ENCODE measurements around the gene SOCS6. TPM values are rescaled to one million over a fixed set of nuclear protein-coding genes. Genes with fewer than 3 reads are reported as not detected.

SOCS6 gene
- total and polyA plus RNA-seq, 4 donors = 5.5 to 30.1 (median 8.7) TPM

GRCh38 chr18:70256994-70257393 is 31.9 kb upstream of the SOCS6 start:
- no peaks in the 10 kb centered on the region for H3K27me3 ChIP-seq (ENCODE audit: control insufficient read depth in 4 of 4, insufficient read depth in 4 of 4, low read length in 3 of 4)
- no peaks in the 10 kb centered on the region for H3K4me1 ChIP-seq (ENCODE audit: control insufficient read depth in 4 of 4, insufficient read depth in 4 of 4, low read length in 3 of 4)
- TF ChIP-seq MAX (IDR thresholded peaks at IDR 0.05) = no peak
- no peak for TF ChIP-seq CTCF (IDR thresholded peaks at IDR 0.05; ENCODE audit: low read depth, low read length, missing input control)
- TF ChIP-seq HNF4A (conservative IDR thresholded peaks at IDR 0.05) = no peak
- no peak for TF ChIP-seq EGR1 (IDR thresholded peaks at IDR 0.05; ENCODE audit: low read depth in 2 of 2)
- no peak for TF ChIP-seq HNF4G (IDR thresholded peaks at IDR 0.05)
- no peak for TF ChIP-seq FOXA2 (IDR thresholded peaks at IDR 0.05)
- TF ChIP-seq FOXA1 (IDR thresholded peaks at IDR 0.05) = no peak
- no peak for TF ChIP-seq NR2F2 (IDR thresholded peaks at IDR 0.05)
- TF ChIP-seq TAF1 (conservative IDR thresholded peaks at IDR 0.05) = no peak
- TF ChIP-seq GABPA (IDR thresholded peaks at IDR 0.05 in 1 of 2, conservative IDR thresholded peaks at IDR 0.05 in 1 of 2) = no peak
- no peak for TF ChIP-seq YY1 (IDR thresholded peaks at IDR 0.05)
- no peaks in the 10 kb centered on the region for H3K9me3 ChIP-seq (ENCODE audit: control insufficient read depth in 4 of 4, low read length in 3 of 4)
- no peak overlapping the region for H3K4me3 ChIP-seq (ENCODE audit: low read depth in 1 of 3, low read length in 3 of 3)
- no peak overlapping the region for H3K27ac ChIP-seq (ENCODE audit: low read depth in 1 of 2, low read length in 2 of 2)
- H3K36me3 ChIP-seq (ENCODE audit: control insufficient read depth in 4 of 4, insufficient read depth in 3 of 4, low read depth in 1 of 4, low read length in 3 of 4) = no peaks in the 10 kb centered on the region
- WGBS = 63% methylated on average over 4 of the region's 4 CpGs
- no peak overlapping the region for H3K9ac ChIP-seq (ENCODE audit: low read depth in 1 of 2, low read length in 2 of 2)
- DNase-seq (ENCODE audit: low spot score) = no peak

- Histone ChIP-seq H3K36me3 (ENCODE audit: control insufficient read depth in 4 of 4, insufficient read depth in 3 of 4, low read depth in 1 of 4, low read length in 3 of 4) (no peaks in the 10 kb centered on the region), H3K27ac (ENCODE audit: low read depth in 1 of 2, low read length in 2 of 2) (no peak overlapping the region), H3K27me3 (ENCODE audit: control insufficient read depth in 4 of 4, insufficient read depth in 4 of 4, low read length in 3 of 4) (no peaks in the 10 kb centered on the region), H3K9me3 (ENCODE audit: control insufficient read depth in 4 of 4, low read length in 3 of 4) (no peaks in the 10 kb centered on the region), H3K4me1 (ENCODE audit: control insufficient read depth in 4 of 4, insufficient read depth in 4 of 4, low read length in 3 of 4) (no peaks in the 10 kb centered on the region), H3K9ac (ENCODE audit: low read depth in 1 of 2, low read length in 2 of 2) (no peak overlapping the region), H3K4me3 (ENCODE audit: low read depth in 1 of 3, low read length in 3 of 3) (no peak overlapping the region)
- TF ChIP-seq RXRA (IDR thresholded peaks at IDR 0.05) (no peak), SP1 (IDR thresholded peaks at IDR 0.05) (no peak), MAX (IDR thresholded peaks at IDR 0.05) (no peak), TAF1 (conservative IDR thresholded peaks at IDR 0.05) (no peak), ZBTB33 (IDR thresholded peaks at IDR 0.05) (no peak), JUND (IDR thresholded peaks at IDR 0.05) (no peak), CTCF (IDR thresholded peaks at IDR 0.05; ENCODE audit: low read depth, low read length, missing input control) (no peak)
- DNase-seq (ENCODE audit: low spot score) = no peak
Measured at GRCh38 chr18:70258243-70258642, 30.6 kb upstream of the SOCS6 start.

All from liver (tissue), 9 donors.